Lung (tissue), 12 donors: Measurements from ENCODE around the gene TFAM. TPM values are rescaled to one million over a fixed set of nuclear protein-coding genes. Genes with fewer than 3 reads are reported as not detected.

Source experiments
- ATAC-seq: fragments of 200-7000 bp; cut with Tn5 transposase; one replicate; pipeline ENCODE4 v1.9.1; 2020; ENCODE audit warnings: moderate number of reproducible peaks; ENCODE audit not compliant: insufficient read depth, low FRiP score
- DNase-seq, 3 donors: peaks; one replicate each; pipeline ENCODE4 v3.0.0-alpha.2; 2013 to 2017
- H3K27ac ChIP-seq, 2 donors: one replicate each; pipeline ENCODE4 v1.5.1; 2013; ENCODE audit warnings: mild to moderate bottlenecking in 2 of 2, moderate library complexity in 2 of 2, control low read depth in 1 of 2, inconsistent platforms in 1 of 2, low read depth in 1 of 2, low read length in 1 of 2
- H3K27me3 ChIP-seq, 3 donors: one replicate each; pipeline ENCODE4 v1.5.1; 2013; ENCODE audit warnings: low read length in 2 of 3; ENCODE audit not compliant: control insufficient read depth in 3 of 3, insufficient read depth in 3 of 3
- H3K36me3 ChIP-seq, 4 donors: one replicate each; pipeline ENCODE4 v1.5.1; 2013; ENCODE audit warnings: low read length in 4 of 4, mild to moderate bottlenecking in 1 of 4, moderate library complexity in 1 of 4; ENCODE audit not compliant: control insufficient read depth in 4 of 4, insufficient read depth in 4 of 4
- H3K4me1 ChIP-seq, 5 donors: one replicate each; pipeline ENCODE4 v1.5.1; 2013; ENCODE audit warnings: low read length in 5 of 5, mild to moderate bottlenecking in 2 of 5, moderate library complexity in 1 of 5; ENCODE audit not compliant: control insufficient read depth in 5 of 5, insufficient read depth in 5 of 5
- H3K4me3 ChIP-seq: one replicate; pipeline ENCODE4 v1.5.1; 2013; ENCODE audit warnings: mild to moderate bottlenecking, control low read depth, moderate library complexity
- H3K9ac ChIP-seq, 2 donors: one replicate each; pipeline ENCODE4 v1.5.1; 2013; ENCODE audit warnings: low read length in 2 of 2, control low read depth in 1 of 2; ENCODE audit not compliant: insufficient read depth in 1 of 2
- H3K9me3 ChIP-seq, 4 donors: one replicate each; pipeline ENCODE4 v1.5.1; 2013; ENCODE audit warnings: low read length in 3 of 4, mild to moderate bottlenecking in 1 of 4, moderate library complexity in 1 of 4; ENCODE audit not compliant: control insufficient read depth in 4 of 4, insufficient read depth in 3 of 4
- CTCF ChIP-seq: IDR thresholded peaks from 2 replicates; pipeline ENCODE4 v1.5.1; 2012; ENCODE audit warnings: mild to moderate bottlenecking; ENCODE audit errors: control extremely low read depth, extremely low read depth
- WGBS, 2 donors: extraction: QIAGEN DNeasy Blood & Tissue Kit; methylation state at CpG; one replicate each; pipeline ENCODE4 v1.1.7; 2013; 5-methylcytosine and 5-hydroxymethylcytosine counted together
- polyA plus RNA-seq, 2 donors: library from polyadenylated mRNA; stranded (reverse); fragments of 200-250 nt; gene quantifications; one replicate each; pipeline ENCODE4 v1.2.1, GENCODE V29; 2013
- total RNA-seq, 2 donors: library from RNA; depleted of rRNA in 1 of 2; stranded (reverse); fragments of >200 nt in 1 of 2; gene quantifications; one replicate each; pipeline ENCODE4 v1.2.1, GENCODE V29; 2014 to 2021
- donor health status: control.
- donor health status: control.
- donor health status: Bipolar disorder and iron deficiency.
- donor health status: healthy.
- donor health status: DM: yes; HTN: yes; CAD: no.

Gene TFAM
- total and polyA plus RNA-seq, 4 donors, result 5.9 to 27.0 (median 20.9) TPM

GRCh38 chr10:58350619-58351323 lies 34.4 kb upstream of the TFAM start:
- no peaks in the 10 kb centered on the region for H3K9me3 ChIP-seq
- H3K27ac ChIP-seq, result no peak overlapping the region
- 36 to 72% methylated on average over 6 of the region's 6 CpGs for WGBS, 2 donors
- no peak overlapping the region for H3K4me3 ChIP-seq
- no peak for ATAC-seq
- H3K36me3 ChIP-seq, result peaks cover 0 to 1% (median 0%) of the 10 kb centered on the region in 4 donors
- H3K9ac ChIP-seq, result no peak overlapping the region
- DNase-seq, result no peak
- H3K27me3 ChIP-seq, result no peaks in the 10 kb centered on the region
- no peak for TF ChIP-seq CTCF
- peaks cover 2 to 19% (median 4%) of the 10 kb centered on the region in 5 donors for H3K4me1 ChIP-seq

- ATAC-seq, result no peak
- WGBS, 2 donors, result 87 to 95% methylated on average over 7 of the region's 7 CpGs
- Histone ChIP-seq H3K27ac (no peak overlapping the region), H3K36me3 (no peaks in the 10 kb centered on the region), H3K9me3 (no peaks in the 10 kb centered on the region), H3K27me3 (no peaks in the 10 kb centered on the region), H3K4me3 (no peak overlapping the region), H3K9ac (no peak overlapping the region), H3K4me1 (peaks cover 2 to 25% (median 4%) of the 10 kb centered on the region in 5 donors)
- no peak for TF ChIP-seq CTCF
- DNase-seq, result no peak
Measured at GRCh38 chr10:58351616-58352578, 33.3 kb upstream of the TFAM start.

- 64 to 78% methylated on average over 2 of the region's 2 CpGs for WGBS, 2 donors
- no peak overlapping the region for H3K4me3 ChIP-seq
- no peak overlapping the region for H3K9ac ChIP-seq
- H3K27me3 ChIP-seq, result no peaks in the 10 kb centered on the region
- H3K9me3 ChIP-seq, result no peaks in the 10 kb centered on the region
- TF ChIP-seq CTCF, result no peak
- H3K4me1 ChIP-seq, result peaks cover 2 to 26% (median 4%) of the 10 kb centered on the region in 5 donors
- no peak for DNase-seq
- no peak for ATAC-seq
- no peak overlapping the region for H3K27ac ChIP-seq
- H3K36me3 ChIP-seq, result no peaks in the 10 kb centered on the region
Measured at GRCh38 chr10:58352956-58353610, 32.1 kb upstream of the TFAM start.
